Islet of Langerhans (tissue), 1 donor: Measurements from ENCODE around the gene ECE2.

Experiments
- FAIRE-seq: peaks from one replicate; lab custom pipeline; 2011; peaks lifted over from hg19 to GRCh38; lab: Jason Lieb, UNC

ECE2 gene

GRCh38 chr3:184240384-184241140, 35.3 kb upstream of the ECE2 start:
- no peak for FAIRE-seq

GRCh38 chr3:184241141-184241446, 34.7 kb upstream of the ECE2 start:
- no peak for FAIRE-seq

GRCh38 chr3:184241447-184242296, 34.1 kb upstream of the ECE2 start:
- FAIRE-seq = no peak

- FAIRE-seq = no peak
Observed at GRCh38 chr3:184242297-184242685, 33.5 kb upstream of the ECE2 start.

- FAIRE-seq = no peak
Observed at GRCh38 chr3:184248454-184249411, 27.1 kb upstream of the ECE2 start, which contains the start of gene ALG3. Gene ALG3 (minus strand): TSS chr3:184248962. CDS start chr3:184248940, 22 bp downstream.

GRCh38 chr3:184249412-184250166, 26.2 kb upstream of the ECE2 start, which contains the start of gene EEF1AKMT4:
Gene EEF1AKMT4 (plus strand): TSS chr3:184249672. CDS start chr3:184249695, 23 bp downstream.
- FAIRE-seq = peak; percentile 38

- no peak for FAIRE-seq
Observed at GRCh38 chr3:184250167-184250828, 25.5 kb upstream of the ECE2 start.

- FAIRE-seq = no peak
Observed at GRCh38 chr3:184255291-184256039, 20.4 kb upstream of the ECE2 start.

GRCh38 chr3:184257083-184257915, 18.5 kb upstream of the ECE2 start:
- FAIRE-seq = no peak

- FAIRE-seq = no peak
Observed at GRCh38 chr3:184258926-184259325, 16.9 kb upstream of the ECE2 start.

- no peak for FAIRE-seq
Observed at GRCh38 chr3:184259396-184259877, 16.4 kb upstream of the ECE2 start.

- FAIRE-seq = no peak
Observed at GRCh38 chr3:184259878-184260723, 15.7 kb upstream of the ECE2 start.

- FAIRE-seq = no peak
Observed at GRCh38 chr3:184260724-184261269, 15.0 kb upstream of the ECE2 start.

GRCh38 chr3:184261270-184261853, 14.5 kb upstream of the ECE2 start, which contains the start of gene CAMK2N2:
Gene CAMK2N2 (minus strand): TSS chr3:184261553. CDS start chr3:184261285, 268 bp downstream.
- FAIRE-seq = no peak

GRCh38 chr3:184261854-184262763, 13.7 kb upstream of the ECE2 start:
- no peak for FAIRE-seq

GRCh38 chr3:184262764-184263179, 13.1 kb upstream of the ECE2 start:
- no peak for FAIRE-seq
